ENCODE results near the gene PDZD2.

PDZD2 gene

GRCh38 chr5:31962351-31962751, 323.4 kb downstream of the PDZD2 start:
- DNase-seq (ENCODE audit: low spot score): no peak
- in situ Hi-C loops (cut with MboI; ENCODE audit: low sequenced_read_pairs, unreplicated experiment): no loop called here
- no peak for TF ChIP-seq CTCF (IDR thresholded peaks at IDR 0.05; ENCODE audit: borderline replicate concordance, control extremely low read depth, extremely low read depth, insufficient read depth, missing control alignments)

- in situ Hi-C loops (cut with MboI; ENCODE audit: low sequenced_read_pairs, unreplicated experiment): no loop called here
- no peak for TF ChIP-seq CTCF (IDR thresholded peaks at IDR 0.05; ENCODE audit: borderline replicate concordance, control extremely low read depth, extremely low read depth, insufficient read depth, missing control alignments)
- DNase-seq (ENCODE audit: low spot score): no peak
Measured at GRCh38 chr5:31962871-31963307, 324.0 kb downstream of the PDZD2 start.

GRCh38 chr5:31963358-31964006, 324.6 kb downstream of the PDZD2 start:
- TF ChIP-seq CTCF (IDR thresholded peaks at IDR 0.05; ENCODE audit: borderline replicate concordance, control extremely low read depth, extremely low read depth, insufficient read depth, missing control alignments): no peak
- DNase-seq (ENCODE audit: low spot score): no peak
- in situ Hi-C loops (cut with MboI; ENCODE audit: low sequenced_read_pairs, unreplicated experiment): no loop called here

- in situ Hi-C loops (cut with MboI; ENCODE audit: low sequenced_read_pairs, unreplicated experiment): no loop called here
- no peak for DNase-seq (ENCODE audit: low spot score)
- no peak for TF ChIP-seq CTCF (IDR thresholded peaks at IDR 0.05; ENCODE audit: borderline replicate concordance, control extremely low read depth, extremely low read depth, insufficient read depth, missing control alignments)
Measured at GRCh38 chr5:31964007-31964360, 325.1 kb downstream of the PDZD2 start.

- in situ Hi-C loops (cut with MboI; ENCODE audit: low sequenced_read_pairs, unreplicated experiment): no loop called here
- DNase-seq (ENCODE audit: low spot score): no peak
- TF ChIP-seq CTCF (IDR thresholded peaks at IDR 0.05; ENCODE audit: borderline replicate concordance, control extremely low read depth, extremely low read depth, insufficient read depth, missing control alignments): no peak
Measured at GRCh38 chr5:31965227-31965626, 326.3 kb downstream of the PDZD2 start.

- DNase-seq (ENCODE audit: low spot score): no peak
- in situ Hi-C loops (cut with MboI; ENCODE audit: low sequenced_read_pairs, unreplicated experiment): no loop called here
- TF ChIP-seq CTCF (IDR thresholded peaks at IDR 0.05; ENCODE audit: borderline replicate concordance, control extremely low read depth, extremely low read depth, insufficient read depth, missing control alignments): no peak
Measured at GRCh38 chr5:31966936-31967335, 328.0 kb downstream of the PDZD2 start.
